Tibial nerve (tissue), 4 donors: Measurements from ENCODE around the gene RTN4. TPM values are rescaled to one million over a fixed set of nuclear protein-coding genes. Genes with fewer than 3 reads are reported as not detected.

ENCODE experiments used
- DNase-seq, 2 donors: peaks; one replicate each; pipeline ENCODE4 v3.0.0-alpha.2; 2019; ENCODE audit warnings: low spot score in 2 of 2
- H3K27ac ChIP-seq, 4 donors: fragments of 200-600 bp; sonication (generic) in 3 of 4; one replicate each; pipeline ENCODE4 v1.5.1; 2017 to 2019; ENCODE audit warnings: mild to moderate bottlenecking in 1 of 4
- H3K27me3 ChIP-seq, 2 donors: fragments of 200-600 bp; sonication (generic) in 1 of 2; one replicate each; pipeline versions ENCODE4 v1.5.1 to v1.6.0; 2017 to 2019
- H3K36me3 ChIP-seq, 3 donors: fragments of 200-600 bp; sonication (generic); one replicate each; pipeline ENCODE4 v1.5.1; 2018 to 2019
- H3K4me1 ChIP-seq, 4 donors: fragments of 200-600 bp; sonication (generic) in 3 of 4; one replicate each; pipeline ENCODE4 v1.5.1; 2017 to 2019
- H3K4me3 ChIP-seq, 4 donors: fragments of 200-600 bp; sonication (generic) in 3 of 4; one replicate each; pipeline ENCODE4 v1.5.1; 2017 to 2019; ENCODE audit warnings: mild to moderate bottlenecking in 1 of 4, moderate library complexity in 1 of 4
- H3K9me3 ChIP-seq, 4 donors: fragments of 200-600 bp; sonication (generic) in 3 of 4; one replicate each; pipeline ENCODE4 v1.5.1; 2017 to 2019
- EP300 ChIP-seq, 2 donors: sonication (generic); formaldehyde crosslinking; IDR thresholded peaks; one replicate each; pipeline ENCODE4 v1.6.1; 2017; ENCODE audit warnings: antibody characterized with exemption in 2 of 2, mild to moderate bottlenecking in 1 of 2
- POLR2A ChIP-seq, 2 donors: fragments of 450-650 bp; IDR thresholded peaks; one replicate each; pipeline ENCODE4 v1.6.1; 2017; ENCODE audit warnings: antibody characterized with exemption in 2 of 2, mild to moderate bottlenecking in 2 of 2, moderate library complexity in 2 of 2
- WGBS, 2 donors: methylation state at CpG; one replicate each; pipeline ENCODE4 v1.1.5; 2018; 5-methylcytosine and 5-hydroxymethylcytosine counted together
- total RNA-seq, 4 donors: library from RNA; depleted of rRNA; stranded (reverse); fragments of >200 nt; gene quantifications; one replicate each; pipeline ENCODE4 v1.1.0, GENCODE V29; 2016
- TF ChIP-seq, protein P1 (sequence below), 5 experiments: fragments of 200-600 bp in 3 of 5; fragments of 450-650 bp in 2 of 5; sonication (generic) in 3 of 5; IDR thresholded peaks; one replicate each; pipeline ENCODE4 v1.5.1; 2016 to 2019; ENCODE audit warnings: antibody characterized with exemption in 5 of 5, mild to moderate bottlenecking in 3 of 5, moderate library complexity in 2 of 5

Gene RTN4
- total RNA-seq, 4 donors from 2014 or later = 232 to 245 (median 243) TPM

DNA sequence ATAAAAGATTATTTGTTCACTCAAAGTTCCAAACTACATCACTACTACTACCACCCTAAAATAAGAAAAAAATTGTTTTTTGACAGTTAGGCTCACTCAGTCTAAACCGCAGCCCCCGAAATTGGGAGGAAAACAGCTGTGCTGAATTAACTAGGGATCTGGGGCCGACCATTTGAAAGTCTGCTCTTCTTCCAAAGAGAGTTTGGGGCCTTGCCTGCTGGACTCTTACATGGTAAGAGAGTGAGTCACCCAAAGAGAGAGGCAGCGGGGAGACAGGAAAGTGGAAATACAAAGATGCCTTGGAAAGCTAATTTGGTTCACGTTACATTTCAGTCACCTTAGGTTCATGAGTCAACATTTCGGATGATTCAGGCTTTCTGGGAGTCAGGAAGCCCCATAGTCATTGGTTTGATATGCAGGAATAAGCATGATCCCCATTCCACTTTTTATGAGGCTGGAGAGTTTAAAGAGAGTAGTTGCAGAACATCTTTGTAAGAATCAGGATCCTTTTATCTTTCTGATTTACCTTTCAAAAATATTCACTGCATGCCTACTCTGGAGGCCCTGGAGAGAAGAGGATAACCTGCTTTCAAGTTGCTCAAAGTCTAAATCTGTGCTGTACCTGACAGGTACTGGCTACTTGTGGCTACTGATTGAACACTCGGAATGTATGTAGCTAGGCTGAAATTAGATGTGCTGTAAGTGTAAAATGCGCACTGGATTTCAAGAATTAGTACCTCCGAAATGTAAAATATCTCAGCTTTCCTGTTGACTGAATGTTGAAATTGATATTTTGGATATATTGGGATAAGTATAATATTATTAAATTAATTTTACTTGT is 995 bp upstream of the RTN4 start:
- 24 to 26% methylated on average over 9 of the region's 9 CpGs for WGBS, 2 donors
- DNase-seq = peak; percentile 42 to 74
- Histone ChIP-seq H3K27ac (peak overlapping the region; percentile 97 to 99 (median 98)), H3K4me3 (peak overlapping the region; percentile 53 to 98 (median 94)), H3K4me1 (peaks cover 0 to 34% (median 22%) of the 10 kb centered on the region in 4 donors), H3K27me3 (no peaks in the 10 kb centered on the region), H3K9me3 (no peaks in the 10 kb centered on the region), H3K36me3 (no peaks in the 10 kb centered on the region)
- TF ChIP-seq POLR2A (IDR thresholded peaks at IDR 0.05) = peak in 1 of 2 donors; percentile 26
- TF ChIP-seq EP300 (IDR thresholded peaks at IDR 0.05) = peak in 1 of 2 donors; percentile 35
- TF ChIP-seq, protein P1, sequence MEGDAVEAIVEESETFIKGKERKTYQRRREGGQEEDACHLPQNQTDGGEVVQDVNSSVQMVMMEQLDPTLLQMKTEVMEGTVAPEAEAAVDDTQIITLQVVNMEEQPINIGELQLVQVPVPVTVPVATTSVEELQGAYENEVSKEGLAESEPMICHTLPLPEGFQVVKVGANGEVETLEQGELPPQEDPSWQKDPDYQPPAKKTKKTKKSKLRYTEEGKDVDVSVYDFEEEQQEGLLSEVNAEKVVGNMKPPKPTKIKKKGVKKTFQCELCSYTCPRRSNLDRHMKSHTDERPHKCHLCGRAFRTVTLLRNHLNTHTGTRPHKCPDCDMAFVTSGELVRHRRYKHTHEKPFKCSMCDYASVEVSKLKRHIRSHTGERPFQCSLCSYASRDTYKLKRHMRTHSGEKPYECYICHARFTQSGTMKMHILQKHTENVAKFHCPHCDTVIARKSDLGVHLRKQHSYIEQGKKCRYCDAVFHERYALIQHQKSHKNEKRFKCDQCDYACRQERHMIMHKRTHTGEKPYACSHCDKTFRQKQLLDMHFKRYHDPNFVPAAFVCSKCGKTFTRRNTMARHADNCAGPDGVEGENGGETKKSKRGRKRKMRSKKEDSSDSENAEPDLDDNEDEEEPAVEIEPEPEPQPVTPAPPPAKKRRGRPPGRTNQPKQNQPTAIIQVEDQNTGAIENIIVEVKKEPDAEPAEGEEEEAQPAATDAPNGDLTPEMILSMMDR (IDR thresholded peaks at IDR 0.05) = no peak

DNA sequence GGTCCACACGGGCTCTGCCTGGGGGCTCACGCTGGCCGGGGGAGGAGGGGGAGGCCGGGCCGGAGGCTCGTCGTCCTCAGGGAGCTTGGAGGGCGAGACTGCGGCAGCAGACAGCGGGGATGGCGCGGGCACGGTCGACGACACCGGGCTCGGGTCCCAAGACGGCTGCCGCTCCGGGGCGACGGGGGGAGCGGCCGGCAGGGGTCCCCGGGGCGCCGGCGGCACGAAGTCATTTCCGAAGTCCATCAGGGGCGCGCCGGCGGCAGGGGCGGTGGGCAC is 491 bp downstream of the RTN4 start:
- DNase-seq = no peak
- peaks cover 0 to 49% (median 24%) of the 10 kb centered on the region in 4 donors for H3K4me1 ChIP-seq

DNA sequence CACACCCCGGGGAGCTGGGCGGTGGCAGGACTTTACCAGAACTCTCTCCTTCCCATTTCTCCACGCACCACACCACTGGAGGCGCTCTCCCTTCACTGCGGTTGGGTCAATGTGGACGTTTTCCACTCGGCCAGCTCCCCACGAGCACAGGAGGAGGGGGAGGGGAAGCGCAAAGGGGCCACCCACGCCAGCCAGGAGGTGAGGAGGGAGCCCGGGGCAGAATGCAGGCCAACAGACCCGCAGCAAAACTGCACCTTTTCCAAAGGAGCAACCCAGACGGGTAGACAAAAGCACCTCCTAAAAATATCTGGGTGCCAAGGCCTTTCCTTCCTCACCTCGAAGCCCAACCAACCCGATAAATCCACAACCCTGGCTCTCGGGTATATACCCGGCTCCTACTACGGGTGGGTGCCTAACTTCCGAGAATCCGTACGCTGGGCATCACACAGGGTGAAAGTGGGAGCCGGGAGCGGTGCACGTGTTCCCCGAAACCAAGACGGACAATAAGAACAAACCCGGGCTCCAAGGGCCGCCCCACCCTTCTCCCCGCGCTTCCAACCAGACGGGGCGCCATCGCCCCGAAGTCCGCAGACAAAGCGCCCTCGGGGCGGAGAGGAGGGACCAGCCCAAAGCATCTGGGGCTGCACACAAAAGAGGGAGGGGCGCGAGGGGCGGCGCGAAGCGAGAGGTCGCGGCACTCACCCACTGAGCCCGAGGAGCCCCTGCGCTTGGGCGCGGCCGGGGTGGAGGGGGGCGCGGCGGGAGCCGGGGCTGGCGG is 1.0 kb downstream of the RTN4 start:
- 0% methylated on average over 19 to 47 of the region's 56 CpGs for WGBS, 2 donors
- TF ChIP-seq EP300 (IDR thresholded peaks at IDR 0.05) (peak in 1 of 2 donors; percentile 90), POLR2A (IDR thresholded peaks at IDR 0.05) (peak; percentile 63 to 71)
- TF ChIP-seq, protein P1 (IDR thresholded peaks at IDR 0.05) = peak; percentile 50 to 90 (median 75)
- H3K27me3 ChIP-seq = no peaks in the 10 kb centered on the region
- H3K36me3 ChIP-seq = no peaks in the 10 kb centered on the region
- H3K27ac ChIP-seq = peak overlapping the region; percentile 97 to 99 (median 99)
- H3K4me1 ChIP-seq = peaks cover 0 to 52% (median 24%) of the 10 kb centered on the region in 4 donors
- H3K4me3 ChIP-seq = peak overlapping the region; percentile 71 to 98 (median 94)
- H3K9me3 ChIP-seq = no peaks in the 10 kb centered on the region
- DNase-seq = peak; percentile 91 to 95

More for the DNA sequence above, 491 bp downstream of the RTN4 start:
- H3K9me3 ChIP-seq = no peaks in the 10 kb centered on the region
- no peaks in the 10 kb centered on the region for H3K36me3 ChIP-seq
- peak overlapping the region; percentile 97 to 99 (median 99) for H3K27ac ChIP-seq
- no peak for TF ChIP-seq EP300 (IDR thresholded peaks at IDR 0.05)
- TF ChIP-seq POLR2A (IDR thresholded peaks at IDR 0.05) = no peak
- TF ChIP-seq, protein P1 (IDR thresholded peaks at IDR 0.05) = no peak
- peak overlapping the region; percentile 71 to 98 (median 94) for H3K4me3 ChIP-seq
- WGBS, 2 donors = 1% methylated on average over 22 to 30 of the region's 35 CpGs
- no peaks in the 10 kb centered on the region for H3K27me3 ChIP-seq

DNA sequence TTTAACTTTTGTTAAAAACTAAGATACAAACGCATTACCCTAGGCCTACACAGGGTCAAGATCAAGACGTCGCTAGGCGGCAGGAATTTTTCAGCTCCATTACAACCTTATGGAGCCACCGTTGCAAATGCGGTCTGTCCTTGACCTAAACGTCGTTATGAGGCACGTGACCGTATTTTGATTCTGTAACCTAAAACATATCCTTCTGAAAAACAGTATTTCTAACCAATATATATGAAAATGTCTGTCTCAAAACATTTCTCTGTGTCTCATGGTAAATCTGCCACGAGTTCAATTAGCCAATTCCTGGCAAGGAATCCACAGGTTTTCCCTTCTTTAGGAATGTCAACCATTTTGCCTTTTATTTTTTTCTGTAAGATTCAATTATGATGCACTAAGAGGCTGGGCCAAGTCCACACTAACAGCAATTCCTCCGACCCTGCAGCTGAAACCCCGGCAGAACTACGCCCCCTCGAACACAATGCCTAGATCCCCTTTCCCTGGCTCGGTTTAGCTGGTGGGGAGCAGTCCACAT is 1.7 kb downstream of the RTN4 start:
- peak in 1 of 2 donors; percentile 24 for DNase-seq
- WGBS, 2 donors = 1% methylated on average over 16 of the region's 16 CpGs
- Histone ChIP-seq H3K27ac (peak overlapping the region; percentile 97 to 99 (median 99)), H3K9me3 (no peaks in the 10 kb centered on the region), H3K4me3 (peak overlapping the region; percentile 71 to 98 (median 94)), H3K27me3 (no peaks in the 10 kb centered on the region), H3K36me3 (no peaks in the 10 kb centered on the region), H3K4me1 (peaks cover 0 to 59% (median 24%) of the 10 kb centered on the region in 4 donors)
- TF ChIP-seq, protein P1 (IDR thresholded peaks at IDR 0.05) = no peak
- TF ChIP-seq EP300 (IDR thresholded peaks at IDR 0.05) = no peak
- no peak for TF ChIP-seq POLR2A (IDR thresholded peaks at IDR 0.05)
